H9 (cell line): ENCODE results near the gene ADAM11. TPM values are rescaled to one million over a fixed set of nuclear protein-coding genes. Genes with fewer than 3 reads are reported as not detected.
A peak's percentile ranks its signal among the peaks of the same experiment; 100 is the strongest.

Source experiments
- DNase-seq: peaks from one replicate; pipeline ENCODE4 v3.0.0-alpha.2; 2017
- H2AFZ ChIP-seq: one replicate; pipeline ENCODE4 v1.6.1; 2013; ENCODE audit warnings: mild to moderate bottlenecking, low read length, control low read depth, moderate library complexity
- H2AK5ac ChIP-seq: 2 replicates; pipeline ENCODE4 v1.6.1; 2013; ENCODE audit warnings: low read length, control low read depth, mixed read lengths; ENCODE audit not compliant: insufficient read length
- H2BK120ac ChIP-seq: one replicate; pipeline ENCODE4 v1.6.1; 2013; ENCODE audit warnings: low read depth, mild to moderate bottlenecking, low read length, control low read depth, inconsistent platforms; ENCODE audit not compliant: poor library complexity, severe bottlenecking
- H2BK12ac ChIP-seq: 2 replicates; pipeline ENCODE4 v1.6.1; 2013; ENCODE audit warnings: low read length, control low read depth, mixed read lengths, low read depth; ENCODE audit not compliant: insufficient read length
- H2BK15ac ChIP-seq: 2 replicates; pipeline ENCODE4 v1.6.1; 2013; ENCODE audit warnings: low read depth, low read length, control low read depth
- H2BK20ac ChIP-seq: one replicate; pipeline ENCODE4 v1.6.1; 2013; ENCODE audit warnings: low read depth, mild to moderate bottlenecking, low read length, control low read depth, inconsistent platforms; ENCODE audit not compliant: poor library complexity, severe bottlenecking
- H2BK5ac ChIP-seq: 2 replicates; pipeline ENCODE4 v1.6.1; 2013; ENCODE audit warnings: low read length, control low read depth, mixed read lengths; ENCODE audit not compliant: insufficient read length
- H3K14ac ChIP-seq: 2 replicates; pipeline ENCODE4 v1.6.1; 2013; ENCODE audit warnings: low read length, control low read depth; ENCODE audit not compliant: insufficient read depth
- H3K18ac ChIP-seq: 2 replicates; pipeline ENCODE4 v1.6.1; 2013; ENCODE audit warnings: low read depth, mild to moderate bottlenecking, mixed read lengths, low read length, control low read depth; ENCODE audit not compliant: insufficient read length
- H3K23ac ChIP-seq: 2 replicates; pipeline ENCODE4 v1.6.1; 2013; ENCODE audit warnings: low read length, control low read depth, mixed read lengths, low read depth; ENCODE audit not compliant: insufficient read length
- H3K23me2 ChIP-seq: 2 replicates; pipeline ENCODE4 v1.6.1; 2013; ENCODE audit warnings: low read depth, mild to moderate bottlenecking, mixed read lengths, low read length, control low read depth; ENCODE audit not compliant: insufficient read length, poor library complexity, severe bottlenecking
- H3K27ac ChIP-seq: 2 replicates; pipeline ENCODE4 v1.5.1; 2013; ENCODE audit warnings: low read length, control low read depth, mixed read lengths, low read depth; ENCODE audit not compliant: insufficient read length
- H3K27me3 ChIP-seq: 2 replicates; pipeline ENCODE4 v1.6.1; 2013; ENCODE audit warnings: low read length, control low read depth, inconsistent platforms; ENCODE audit not compliant: insufficient read depth
- H3K4ac ChIP-seq: 2 replicates; pipeline ENCODE4 v1.6.1; 2013; ENCODE audit warnings: low read depth, mild to moderate bottlenecking, control low read depth, inconsistent platforms, low read length, moderate library complexity
- H3K4me1 ChIP-seq: 2 replicates; pipeline ENCODE4 v1.6.1; 2013; ENCODE audit warnings: low read length, control low read depth, inconsistent platforms; ENCODE audit not compliant: insufficient read depth
- H3K4me2 ChIP-seq: 2 replicates; pipeline ENCODE4 v1.6.1; 2013; ENCODE audit warnings: low read length, control low read depth, mixed read lengths; ENCODE audit not compliant: insufficient read length, insufficient read depth
- H3K56ac ChIP-seq: 2 replicates; pipeline ENCODE4 v1.6.1; 2013; ENCODE audit warnings: low read depth, mild to moderate bottlenecking, mixed read lengths, low read length, control low read depth; ENCODE audit not compliant: insufficient read length
- H3K79me1 ChIP-seq: 2 replicates; pipeline ENCODE4 v1.6.1; 2013; ENCODE audit warnings: low read depth, mild to moderate bottlenecking, moderate library complexity, low read length, control low read depth, inconsistent platforms; ENCODE audit not compliant: insufficient read depth, poor library complexity, severe bottlenecking
- H3K79me2 ChIP-seq: 2 replicates; pipeline ENCODE4 v1.6.1; 2013; ENCODE audit warnings: low read length, control low read depth, inconsistent platforms; ENCODE audit not compliant: insufficient read depth
- H3K9ac ChIP-seq: 2 replicates; pipeline ENCODE4 v1.6.1; 2013; ENCODE audit warnings: low read length, control low read depth, mixed read lengths; ENCODE audit not compliant: insufficient read length; ENCODE audit errors: extremely low read depth
- H3K9me3 ChIP-seq: one replicate; pipeline ENCODE4 v1.6.1; 2013; ENCODE audit warnings: low read depth, low read length, inconsistent platforms; ENCODE audit not compliant: control insufficient read depth
- H3T11ph ChIP-seq: one replicate; pipeline ENCODE4 v1.6.1; 2013; ENCODE audit warnings: mild to moderate bottlenecking, low read length, control low read depth, inconsistent platforms
- H4K20me1 ChIP-seq: one replicate; pipeline ENCODE4 v1.6.1; 2013; ENCODE audit not compliant: control insufficient read depth, insufficient read length, insufficient read depth
- H4K5ac ChIP-seq: 2 replicates; pipeline ENCODE4 v1.6.1; 2013; ENCODE audit warnings: low read depth, mild to moderate bottlenecking, mixed read lengths, low read length, control low read depth; ENCODE audit not compliant: insufficient read length
- H4K8ac ChIP-seq: replicated peaks from 2 replicates; pipeline ENCODE4 v1.6.1; 2013; ENCODE audit warnings: low read length, control low read depth, mixed read lengths, low read depth; ENCODE audit not compliant: insufficient read length
- H4K91ac ChIP-seq: 2 replicates; pipeline ENCODE4 v1.6.1; 2013; ENCODE audit warnings: low read depth, mild to moderate bottlenecking, moderate library complexity, mixed read lengths, low read length, control low read depth; ENCODE audit not compliant: insufficient read length
- H3K27ac Mint-ChIP-seq, 3 experiments: 2 replicates in 2 of 3; 3 replicates in 1 of 3; pipeline ENCODE4 v1.8.0; 2020 to 2021; ENCODE audit warnings: mixed read lengths in 3 of 3, mild to moderate bottlenecking in 1 of 3, moderate library complexity in 1 of 3
- H3K27me3 Mint-ChIP-seq: 2 replicates; pipeline ENCODE4 v1.8.0; 2021; ENCODE audit warnings: low read depth, mild to moderate bottlenecking, moderate library complexity, mixed read lengths
- H3K36me3 Mint-ChIP-seq, 3 experiments: 2 replicates in 2 of 3; 3 replicates in 1 of 3; pipeline ENCODE4 v1.8.0; 2020 to 2021; ENCODE audit warnings: low read depth in 3 of 3, mixed read lengths in 3 of 3; ENCODE audit not compliant: insufficient read depth in 1 of 3
- H3K4me1 Mint-ChIP-seq, 2 experiments: 2 replicates each; pipeline ENCODE4 v1.8.0; 2020; ENCODE audit warnings: mixed read lengths in 2 of 2
- H3K4me3 Mint-ChIP-seq, 2 experiments: 2 replicates in 1 of 2; 3 replicates in 1 of 2; pipeline ENCODE4 v1.8.0; 2020 to 2021; ENCODE audit warnings: mild to moderate bottlenecking in 2 of 2, mixed read lengths in 2 of 2, moderate library complexity in 1 of 2
- H3K9me3 Mint-ChIP-seq, 2 experiments: 2 replicates in 1 of 2; 3 replicates in 1 of 2; pipeline ENCODE4 v1.8.0; 2020; ENCODE audit warnings: mild to moderate bottlenecking in 2 of 2, mixed read lengths in 2 of 2, moderate library complexity in 1 of 2
- WGBS: extraction: QIAGEN DNeasy Blood & Tissue Kit; methylation state at CpG from one replicate; pipeline ENCODE4 v1.1.7; 2013; ENCODE audit warnings: missing lambda C conversion rate, low lambda C conversion rate, mixed read lengths; ENCODE audit not compliant: insufficient read length; ENCODE audit errors: extremely low coverage; 5-methylcytosine and 5-hydroxymethylcytosine counted together
- total RNA-seq: library from RNA; stranded (reverse); gene quantifications from 2 replicates; pipeline ENCODE4 v1.2.1, GENCODE V29; 2021
- TF ChIP-seq, protein P1 (sequence below): fragments of 200-600 bp; sonication (generic); conservative IDR thresholded peaks from 3 replicates; pipeline ENCODE4 v1.8.0; 2021; ENCODE audit warnings: antibody characterized with exemption, mild to moderate bottlenecking

ADAM11 gene
- total RNA-seq, 1 experiment from 2014 or later, result 4.6 TPM

DNA sequence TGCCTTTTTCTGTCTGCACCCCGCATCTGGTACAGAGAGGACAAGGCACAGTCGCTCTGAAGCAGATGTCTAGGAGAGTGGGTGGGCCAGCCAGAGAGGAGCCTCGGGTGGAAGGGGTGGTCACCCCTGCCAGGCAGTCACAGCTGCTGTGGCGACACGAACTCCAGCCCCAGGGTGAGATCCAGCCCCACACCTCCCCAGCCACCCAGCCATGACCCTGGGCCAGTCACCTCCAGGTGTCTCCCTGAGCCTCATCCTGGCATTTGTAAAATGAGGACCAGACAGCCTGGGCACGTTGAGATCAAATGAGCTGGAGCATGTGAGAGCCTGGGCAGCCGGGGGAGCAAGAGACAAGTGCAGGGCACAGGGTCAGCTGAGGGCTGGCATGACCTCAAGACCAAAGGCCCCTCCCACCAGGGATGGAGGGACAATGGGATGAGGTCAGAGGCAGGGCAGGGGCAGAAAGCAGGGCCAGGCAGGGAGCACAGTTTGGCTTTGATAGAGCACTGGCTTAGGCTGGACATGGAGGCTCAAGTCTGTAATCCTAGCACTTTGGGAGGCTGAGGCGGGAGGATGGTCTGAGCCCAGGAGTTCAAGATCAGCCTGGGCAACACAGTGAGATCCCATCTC is 7.7 kb downstream of the ADAM11 start:
- Mint-ChIP-seq H3K9me3 (no peaks in the 10 kb centered on the region), H3K4me1 (peaks cover 15 to 20% of the 10 kb centered on the region in 2 experiments), H3K4me3 (no peak overlapping the region; a peak in 2 of 5 replicates), H3K27me3 (peaks cover 43% of the 10 kb centered on the region), H3K27ac (no peak overlapping the region; a peak in 1 of 7 replicates), H3K36me3 (no peaks in the 10 kb centered on the region)
- Histone ChIP-seq H2BK5ac (no peak overlapping the region), H3K4me2 (no peak overlapping the region), H4K5ac (no peak overlapping the region), H2BK20ac (no peak overlapping the region), H3K18ac (no peak overlapping the region), H4K20me1 (no peaks in the 10 kb centered on the region), H2BK120ac (no peak overlapping the region), H3K4ac (no peak overlapping the region), H3K4me1 (no peaks in the 10 kb centered on the region), H3K56ac (no peak overlapping the region), H3K27me3 (no peaks in the 10 kb centered on the region), H2BK12ac (no peak overlapping the region), H4K91ac (no peak overlapping the region), H3K23me2 (no peaks in the 10 kb centered on the region), H3K79me1 (no peaks in the 10 kb centered on the region), H3K27ac (no peak overlapping the region), H3T11ph (no peak overlapping the region), H2BK15ac (no peak overlapping the region), H3K23ac (no peak overlapping the region), H3K9ac (no peak overlapping the region), H2AK5ac (no peak overlapping the region), H3K79me2 (no peaks in the 10 kb centered on the region), H3K14ac (no peak overlapping the region), H3K9me3 (no peaks in the 10 kb centered on the region), H2AFZ (no peak overlapping the region), H4K8ac (no peak overlapping the region)
- WGBS, result no CpG with 5 or more reads among the region's 8 CpGs
- TF ChIP-seq, protein P1, sequence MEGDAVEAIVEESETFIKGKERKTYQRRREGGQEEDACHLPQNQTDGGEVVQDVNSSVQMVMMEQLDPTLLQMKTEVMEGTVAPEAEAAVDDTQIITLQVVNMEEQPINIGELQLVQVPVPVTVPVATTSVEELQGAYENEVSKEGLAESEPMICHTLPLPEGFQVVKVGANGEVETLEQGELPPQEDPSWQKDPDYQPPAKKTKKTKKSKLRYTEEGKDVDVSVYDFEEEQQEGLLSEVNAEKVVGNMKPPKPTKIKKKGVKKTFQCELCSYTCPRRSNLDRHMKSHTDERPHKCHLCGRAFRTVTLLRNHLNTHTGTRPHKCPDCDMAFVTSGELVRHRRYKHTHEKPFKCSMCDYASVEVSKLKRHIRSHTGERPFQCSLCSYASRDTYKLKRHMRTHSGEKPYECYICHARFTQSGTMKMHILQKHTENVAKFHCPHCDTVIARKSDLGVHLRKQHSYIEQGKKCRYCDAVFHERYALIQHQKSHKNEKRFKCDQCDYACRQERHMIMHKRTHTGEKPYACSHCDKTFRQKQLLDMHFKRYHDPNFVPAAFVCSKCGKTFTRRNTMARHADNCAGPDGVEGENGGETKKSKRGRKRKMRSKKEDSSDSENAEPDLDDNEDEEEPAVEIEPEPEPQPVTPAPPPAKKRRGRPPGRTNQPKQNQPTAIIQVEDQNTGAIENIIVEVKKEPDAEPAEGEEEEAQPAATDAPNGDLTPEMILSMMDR, result no peak
- DNase-seq, result peak; percentile 54
